NCI-H187 (cell line): Measurements from ENCODE around the gene AGER.
"Not testable (repeated sequence)": the region's sequence is repeated elsewhere in the genome, so short reads cannot be mapped to it uniquely, and the experiment has no call there.

ENCODE experiments used
- DNase-seq, 2 experiments: peaks; one replicate each; lab custom pipeline; 2025; lab: John Stamatoyannopoulos, UW

The AGER gene

DNA sequence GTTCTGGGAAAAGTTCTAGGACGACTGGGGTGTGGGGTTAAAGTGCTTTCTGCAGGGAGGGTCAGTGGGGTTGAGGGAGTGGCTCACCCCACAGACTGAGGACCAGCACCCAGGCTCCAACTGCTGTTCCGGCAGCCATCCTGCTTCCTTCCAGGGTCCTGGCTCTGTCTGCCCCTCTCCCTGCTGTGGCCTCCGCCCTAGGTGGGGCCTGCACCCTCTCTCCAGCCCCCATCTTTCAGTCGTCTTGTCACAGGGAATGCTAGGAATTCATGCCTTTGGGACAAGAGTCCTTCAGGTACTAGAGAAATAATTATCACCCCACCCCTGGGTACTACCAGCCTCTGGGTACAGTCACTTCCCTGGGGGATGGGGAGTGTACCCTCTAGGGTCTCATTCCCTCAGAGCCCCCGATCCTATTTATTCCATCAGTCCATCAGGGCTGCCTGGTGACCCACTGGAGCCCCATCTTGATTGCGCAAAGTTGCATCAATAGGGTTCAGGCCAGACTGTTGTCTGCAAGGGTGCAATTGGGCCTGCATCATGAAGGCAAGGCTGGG, at the start of gene AGER:
AGER (minus strand) TSS at position 170 of the 557 bp plus-strand sequence; CDS start at position 139, 31 bp downstream.
- DNase-seq, result no peak

DNA sequence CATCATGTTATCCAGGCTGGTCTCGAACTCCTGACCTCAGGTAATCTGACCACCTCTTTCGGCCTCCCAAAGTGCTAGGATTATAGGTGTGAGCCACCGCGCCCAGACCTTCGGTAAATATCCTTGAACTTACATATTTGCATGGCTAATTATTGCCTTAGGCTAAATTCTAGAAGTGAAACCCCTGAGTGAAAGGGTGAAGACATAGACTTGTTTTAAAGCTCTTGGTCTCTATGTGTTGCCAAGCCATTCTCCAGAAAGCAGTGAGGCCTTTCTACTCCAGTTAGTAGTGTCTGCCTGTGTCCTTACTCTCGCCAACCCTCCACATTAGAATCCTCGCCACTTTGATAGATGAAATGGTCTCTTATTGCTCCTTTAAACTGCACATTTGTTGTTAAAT, 42.4 kb upstream of the AGER start:
- no peak for DNase-seq

DNA sequence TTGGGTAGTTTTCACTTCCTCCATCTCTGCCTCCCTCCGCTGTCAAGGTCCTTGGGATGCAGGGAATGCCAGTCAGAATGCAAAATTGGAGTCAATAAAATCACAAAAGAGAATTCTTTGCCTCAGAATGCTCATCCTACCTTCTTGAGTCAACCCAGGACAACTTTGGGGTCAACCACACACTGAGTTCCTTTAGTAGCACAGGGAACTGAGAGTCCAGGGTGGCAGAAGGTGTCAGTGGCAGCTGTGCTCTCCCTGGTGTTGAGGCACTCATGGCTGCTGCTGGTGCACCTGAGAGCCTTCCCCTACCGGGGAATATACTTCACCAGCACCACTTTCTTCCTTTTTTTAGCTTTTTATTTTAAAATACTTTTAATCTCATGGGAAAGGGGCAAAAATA, 40.6 kb upstream of the AGER start:
- no peak for DNase-seq

DNA sequence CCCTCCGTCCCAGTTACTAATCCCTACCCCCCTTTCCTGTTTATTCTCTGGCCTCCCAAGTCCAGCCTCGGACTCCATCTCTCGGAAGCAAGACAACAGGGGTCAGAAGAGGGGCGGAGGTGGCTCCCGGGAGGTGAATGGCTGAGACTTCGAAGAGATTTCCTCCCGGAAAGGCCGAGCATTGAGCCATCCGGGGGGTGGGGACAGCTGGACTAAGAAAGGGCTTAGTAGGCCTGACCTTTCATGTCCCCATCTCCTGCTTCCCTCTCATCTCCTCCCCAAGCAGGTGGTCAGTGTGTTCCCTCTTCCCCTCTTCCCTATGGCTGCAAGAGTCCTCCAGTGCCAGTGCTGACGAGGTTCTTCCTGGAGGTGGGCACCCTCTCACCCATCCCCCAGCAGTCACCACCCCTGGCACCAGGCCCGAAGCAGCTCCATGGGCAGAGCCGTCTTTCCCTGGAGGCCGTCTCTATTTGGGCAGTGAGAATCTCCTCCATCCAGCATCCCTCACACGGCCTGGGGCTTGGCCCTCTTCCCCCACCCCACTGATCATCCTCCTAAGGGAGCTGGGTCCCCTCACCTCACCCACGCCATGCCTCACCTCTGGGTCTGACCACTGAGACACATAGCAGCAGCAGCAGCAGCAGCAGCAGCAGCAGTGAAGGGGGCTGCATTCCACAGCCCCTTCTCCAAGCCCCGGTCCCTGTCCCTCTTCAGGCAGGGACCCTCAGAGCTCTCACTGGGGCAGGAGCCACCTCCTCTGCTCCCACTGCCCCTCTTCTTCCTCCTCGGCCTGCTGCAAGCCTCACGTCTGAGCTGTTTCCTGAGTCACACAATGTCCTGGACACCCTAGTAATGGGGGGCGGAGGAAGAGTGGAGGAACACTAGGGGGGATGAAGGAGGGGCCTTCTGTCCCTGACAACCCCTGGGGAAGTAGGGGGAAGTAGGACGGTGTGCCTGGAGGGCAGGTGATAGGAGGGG, 39.5 kb upstream of the AGER start, which contains the start of gene NOTCH4:
NOTCH4 (minus strand) TSS at position 810 of the 978 bp plus-strand sequence; CDS start at position 671, 139 bp downstream.
- DNase-seq, result no peak

DNA sequence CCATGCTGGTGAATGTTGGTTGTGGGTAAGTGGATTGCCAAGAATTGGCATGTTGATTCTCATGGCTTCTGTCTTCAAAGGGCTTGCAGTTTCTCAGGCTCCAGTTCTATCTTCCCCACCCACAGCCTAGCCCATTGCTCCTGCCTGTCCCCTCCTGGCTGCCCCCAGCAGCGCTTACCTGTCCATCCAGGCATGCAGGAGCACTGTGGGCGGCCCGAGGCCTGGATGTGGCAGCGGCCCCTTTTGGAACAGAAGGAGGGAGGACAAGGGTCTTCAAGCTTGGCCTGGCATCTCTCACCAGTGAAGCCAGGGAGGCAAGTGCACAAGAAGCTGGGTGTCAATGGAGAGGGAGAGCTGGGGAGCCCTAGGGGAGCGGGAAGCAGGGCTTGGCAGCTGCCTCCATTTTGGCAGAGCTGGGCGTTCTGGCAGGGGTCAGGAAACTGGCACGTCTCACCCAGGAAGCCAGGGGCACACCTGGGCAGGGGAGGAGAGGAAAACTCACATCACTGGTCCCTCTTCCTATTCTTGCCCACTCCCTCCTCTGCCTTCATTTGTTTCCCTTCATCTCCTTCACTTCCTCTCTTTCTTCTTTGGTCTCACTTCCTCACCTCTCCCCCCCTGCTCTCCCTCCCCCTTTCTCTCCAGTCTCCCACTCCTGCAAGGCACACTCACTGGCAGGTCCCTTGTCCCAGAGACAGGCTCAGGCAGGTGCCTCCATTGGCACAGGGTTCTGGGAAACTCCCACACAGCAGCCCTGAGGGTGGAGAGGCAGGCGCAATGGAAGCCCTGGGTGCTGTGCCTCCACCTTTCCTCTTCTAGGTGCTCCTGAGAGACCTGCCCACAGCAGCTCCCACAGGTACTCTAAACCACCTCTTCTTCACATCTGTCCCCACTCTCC, 38.5 kb upstream of the AGER start:
- DNase-seq, result no peak

DNA sequence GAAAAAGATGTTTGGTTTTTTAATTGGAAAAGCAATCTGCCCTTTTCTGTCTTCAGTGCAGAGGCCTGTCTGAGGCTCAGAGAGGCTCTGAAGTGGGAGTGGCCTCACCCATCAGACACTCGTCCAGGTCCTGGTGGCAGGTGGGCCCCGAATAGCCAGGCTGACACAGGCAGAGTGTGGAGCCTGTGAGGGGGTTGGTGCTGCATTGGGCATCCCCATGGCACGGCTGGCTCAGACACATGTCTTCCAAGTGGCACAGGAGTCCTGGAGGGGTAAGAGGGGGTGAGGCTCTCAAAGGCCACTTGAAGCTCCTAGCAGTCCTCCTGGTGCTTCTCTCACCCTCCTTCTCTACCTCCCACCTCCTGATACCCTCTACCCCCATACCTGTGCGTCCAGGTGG, 36.0 kb upstream of the AGER start:
- no peak for DNase-seq

DNA sequence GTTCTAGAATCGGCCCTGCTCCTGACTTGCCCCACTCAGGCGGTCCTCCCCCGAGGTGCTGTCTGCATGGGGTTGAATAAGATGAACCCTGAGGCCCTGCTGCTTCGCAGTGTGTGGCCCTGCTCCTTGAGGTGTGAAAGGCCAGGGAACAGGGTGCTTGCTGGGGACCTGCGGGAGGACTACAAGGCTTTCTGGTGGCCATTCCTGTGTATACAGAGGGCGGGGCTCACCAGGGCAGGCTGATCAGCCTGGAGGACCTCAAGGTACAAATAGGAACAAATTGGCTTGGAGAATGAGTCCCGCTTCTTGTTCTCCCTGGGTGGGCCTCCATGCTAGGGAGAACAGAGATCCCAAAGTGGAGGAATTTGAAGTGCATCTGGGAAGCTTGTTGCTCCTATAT, 34.1 kb upstream of the AGER start:
- DNase-seq, result no peak

DNA sequence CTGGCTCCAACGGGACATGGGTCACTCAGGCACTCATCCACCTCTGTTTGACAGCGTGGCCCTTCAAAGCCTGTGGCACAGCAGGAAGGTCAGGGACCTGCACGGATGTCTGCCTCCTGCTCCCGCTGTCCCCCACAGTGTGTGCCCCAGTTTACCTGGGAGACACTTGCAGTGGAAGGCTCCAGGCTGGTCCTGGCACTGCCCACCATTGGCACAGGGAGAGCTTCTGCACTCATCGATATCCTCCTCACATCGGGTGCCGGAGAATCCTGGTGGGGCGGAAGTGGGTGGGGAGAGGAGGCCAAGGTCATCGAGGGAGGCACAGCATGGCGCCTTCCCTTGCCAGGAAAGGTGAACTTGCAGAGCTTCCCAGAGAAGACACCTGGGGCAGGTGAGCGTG, 32.9 kb upstream of the AGER start:
- no peak for DNase-seq

DNA sequence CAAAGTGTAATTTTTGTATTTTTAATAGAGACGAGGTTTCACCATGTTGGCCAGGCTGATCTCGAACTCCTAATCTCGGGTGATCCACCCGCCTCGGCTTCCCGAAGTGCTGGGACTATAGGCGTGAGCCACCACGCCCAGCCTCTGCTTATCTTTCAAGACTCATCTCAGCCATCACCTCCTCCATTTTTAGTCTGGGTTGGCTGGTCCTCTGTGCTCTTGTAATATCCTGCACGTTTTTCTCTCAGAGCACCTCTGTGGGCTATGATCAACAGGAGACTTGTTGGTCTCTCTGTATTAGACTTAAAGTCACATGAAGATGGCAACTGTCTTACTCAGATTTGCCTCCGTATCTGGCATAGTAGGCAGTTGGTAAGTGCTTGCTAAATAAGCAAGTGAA, 32.2 kb upstream of the AGER start:
- DNase-seq, result no peak

DNA sequence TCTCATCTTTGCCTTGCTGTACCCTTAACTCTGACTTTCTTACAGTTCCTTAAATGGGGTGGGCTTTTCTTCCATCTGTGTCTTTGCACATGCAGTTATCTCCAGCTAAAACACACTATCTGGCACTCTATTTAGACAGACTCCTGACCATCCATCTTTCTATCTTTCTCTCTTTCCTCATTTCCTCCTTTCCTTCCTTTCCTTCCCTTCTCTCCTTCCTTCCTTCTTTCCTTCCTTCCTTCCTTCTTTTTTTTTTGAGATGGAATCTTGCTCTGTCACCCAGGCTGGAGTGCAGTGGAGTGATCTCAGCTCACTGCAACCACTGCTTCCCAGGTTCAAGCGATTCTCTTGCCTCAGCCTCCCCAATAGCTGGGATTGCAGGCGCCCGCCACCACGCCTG, 31.6 kb upstream of the AGER start:
- DNase-seq, result no peak

DNA sequence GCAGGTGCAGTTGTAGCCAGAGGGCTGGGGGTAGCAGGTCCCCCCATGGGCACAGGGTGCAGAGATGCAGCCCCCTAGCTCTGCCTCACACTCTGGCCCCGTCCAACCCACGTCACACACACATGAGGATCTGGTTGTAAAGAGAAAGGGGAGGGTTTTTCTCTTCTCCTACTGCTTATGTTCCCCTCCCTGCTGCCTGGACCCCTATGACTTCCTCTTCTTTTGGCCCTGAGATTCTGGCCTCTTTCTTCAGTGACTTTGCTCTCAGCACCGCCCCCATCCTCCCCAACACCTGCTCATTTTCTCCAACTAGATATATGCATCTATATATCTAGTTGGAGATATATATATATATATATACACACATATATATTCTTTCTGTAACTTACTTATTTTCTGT, 30.1 kb upstream of the AGER start:
- no peak for DNase-seq

DNA sequence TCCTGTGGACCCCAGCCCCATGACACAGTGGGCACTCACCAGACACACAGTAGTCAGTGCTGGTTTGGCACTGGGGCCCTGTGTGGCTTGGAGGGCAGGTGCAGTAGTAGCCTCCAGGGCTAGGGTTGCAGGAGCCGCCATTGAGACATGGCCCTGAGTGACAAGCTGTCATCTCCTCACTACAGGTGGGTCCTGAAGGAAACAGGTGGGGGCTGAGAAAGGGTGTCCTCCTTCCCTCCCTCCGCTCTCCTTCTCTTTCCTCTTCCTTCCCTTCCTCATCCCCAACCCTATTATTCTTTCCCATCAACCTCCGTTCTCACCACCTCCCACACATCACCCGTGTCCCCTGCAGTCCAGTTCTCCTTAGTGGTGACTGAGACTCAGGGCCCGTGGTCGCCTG, 29.6 kb upstream of the AGER start:
- DNase-seq, result no peak

DNA sequence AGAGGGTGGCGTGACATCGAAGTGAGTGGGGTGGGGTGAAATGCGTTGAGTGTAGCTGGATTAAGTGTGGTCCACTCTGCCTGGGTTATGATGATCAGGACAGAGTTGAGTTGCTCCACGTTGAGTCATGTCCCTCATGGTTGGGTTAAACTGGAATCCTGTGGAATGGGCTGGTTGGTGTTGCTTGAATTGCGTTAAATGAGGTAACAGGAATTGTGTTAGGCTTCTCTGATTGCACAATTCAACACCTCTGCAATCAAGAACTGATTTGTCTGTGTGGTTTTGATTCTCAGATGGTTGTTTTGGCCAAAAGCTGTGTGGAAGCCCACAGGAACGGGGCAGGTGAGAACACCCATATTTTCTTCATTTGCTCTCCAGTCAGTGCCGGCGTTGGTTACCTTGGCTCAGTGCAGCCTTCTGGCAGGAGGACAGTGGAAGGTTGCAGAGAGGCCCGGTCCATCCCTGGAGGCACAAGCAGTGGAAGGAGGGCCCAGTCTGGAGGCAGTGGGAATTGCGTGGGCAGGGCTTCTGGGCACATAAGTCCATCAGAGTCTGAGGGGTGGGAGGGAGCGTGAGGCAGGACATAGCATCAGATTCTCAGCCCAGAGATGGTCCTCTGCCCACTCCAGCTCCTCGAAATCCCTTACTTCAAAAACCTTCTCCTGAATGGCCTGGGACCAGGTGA, 28.2 kb upstream of the AGER start:
- no peak for DNase-seq

DNA sequence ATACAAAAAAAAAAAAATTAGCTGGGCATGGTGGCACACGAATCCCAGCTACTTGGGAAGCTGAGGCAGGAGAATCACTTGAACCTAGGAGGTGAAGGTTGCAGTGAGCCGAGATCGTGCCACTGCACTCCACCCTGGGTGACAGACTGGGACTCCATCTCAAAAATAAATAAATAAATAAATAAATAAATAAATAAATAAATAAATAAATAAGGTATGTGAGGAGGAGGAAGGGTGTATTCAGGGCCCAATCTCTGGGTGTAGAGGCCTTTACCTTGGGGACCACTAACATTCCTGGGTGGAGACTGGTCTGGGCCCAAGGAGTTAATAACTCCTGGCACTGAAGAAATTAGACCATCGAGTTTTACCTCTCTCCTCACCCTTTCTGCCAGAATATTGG, 27.4 kb upstream of the AGER start:
- DNase-seq, result not testable (repeated sequence)

DNA sequence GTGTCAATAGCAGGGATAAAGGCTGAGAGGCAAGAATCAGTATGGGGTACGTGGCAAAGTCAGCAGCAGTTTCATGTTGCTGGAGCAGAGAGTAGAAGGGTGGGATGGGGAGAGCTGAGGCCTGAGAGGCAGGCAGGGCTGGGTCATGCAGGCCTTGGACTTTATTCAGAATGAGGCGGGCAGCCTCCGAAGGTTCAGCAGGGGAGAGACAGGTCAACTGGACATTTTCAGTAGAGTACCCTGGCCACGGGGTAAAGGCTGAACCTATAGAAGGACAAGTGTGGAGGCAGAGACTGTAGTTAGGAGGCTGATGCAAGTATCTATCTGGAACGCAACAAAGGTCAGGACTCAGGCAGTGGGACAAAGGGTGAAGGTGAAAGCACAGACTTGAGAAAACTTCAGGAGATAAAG, 26.1 kb upstream of the AGER start:
- DNase-seq, result no peak

DNA sequence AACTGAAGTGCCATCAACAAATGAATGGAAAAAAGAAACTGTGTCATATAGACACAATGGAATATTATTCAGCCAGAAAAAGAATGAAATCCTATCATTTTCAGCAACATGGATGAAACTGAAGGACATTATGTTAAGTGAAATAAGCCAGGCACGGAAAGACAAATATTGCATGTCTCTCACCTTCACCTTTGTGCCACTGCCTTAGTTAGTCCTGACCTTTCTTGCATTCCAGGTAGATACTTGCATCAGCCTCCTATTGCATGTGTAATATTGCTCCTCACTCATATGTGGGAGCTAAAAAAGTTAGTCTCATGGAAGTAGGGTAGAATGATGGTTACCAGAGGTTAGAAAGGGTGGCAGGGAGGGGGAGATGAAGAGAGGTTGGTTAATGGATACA, 24.9 kb upstream of the AGER start:
- no peak for DNase-seq

DNA sequence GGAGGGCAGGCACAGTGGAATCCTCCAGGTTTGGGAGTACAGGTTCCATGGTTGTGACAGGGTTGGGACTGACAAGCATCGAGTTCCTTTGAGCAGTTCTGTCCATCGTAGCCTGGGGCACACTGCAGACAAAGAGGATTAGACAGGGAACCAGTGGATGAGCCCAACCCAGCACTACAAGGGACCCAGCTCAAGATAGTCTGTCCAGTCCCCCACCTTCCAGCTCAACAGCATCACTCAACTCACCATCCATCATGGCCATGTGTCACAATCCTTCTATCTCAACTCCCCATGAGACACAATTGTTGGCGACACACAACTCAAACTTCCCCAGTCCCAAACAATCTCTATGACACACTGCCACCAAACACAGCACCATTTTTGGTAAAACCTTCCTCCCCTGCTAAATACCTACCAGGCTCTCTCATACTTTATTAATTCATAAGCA, 20.2 kb upstream of the AGER start:
- DNase-seq, result no peak

DNA sequence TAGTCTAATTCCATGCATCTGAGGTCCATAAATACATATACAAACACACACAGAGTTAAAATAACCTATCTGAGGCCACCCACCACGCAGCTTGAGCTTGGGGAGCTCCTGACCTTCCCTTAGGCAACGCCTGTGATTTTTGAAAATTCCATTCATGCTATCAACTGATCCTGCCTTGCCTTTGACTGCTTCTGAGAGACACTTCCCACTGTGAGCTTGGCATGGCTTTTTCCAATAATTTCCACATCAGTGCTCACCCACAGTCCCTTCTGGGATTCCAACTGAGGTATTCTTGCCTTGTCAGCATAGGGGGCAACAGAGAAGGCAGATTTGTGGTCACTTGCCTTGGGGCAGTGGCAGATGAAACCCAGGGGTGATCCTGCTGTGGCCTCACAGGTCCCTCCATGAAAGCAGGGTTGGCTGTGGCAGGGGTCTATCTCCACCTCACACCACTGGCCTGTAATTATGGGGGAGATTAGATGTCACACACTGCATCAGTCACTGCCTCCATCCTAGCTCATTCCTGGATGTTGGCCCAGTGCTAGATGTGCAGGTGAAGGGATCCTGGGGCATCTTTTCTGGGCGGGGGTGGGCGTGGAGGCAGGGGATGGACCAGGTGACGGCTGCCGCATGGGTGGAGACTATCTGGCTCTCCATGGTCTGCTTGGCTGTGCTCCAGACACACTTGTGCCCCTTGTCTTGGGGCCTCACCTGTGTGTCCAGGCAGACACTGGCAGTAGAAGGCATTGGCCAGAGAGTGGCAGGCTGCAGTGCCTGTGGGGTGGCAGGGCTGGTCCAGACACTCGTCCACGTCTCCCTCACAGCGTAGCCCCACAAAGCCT, 19.6 kb upstream of the AGER start:
- no peak for DNase-seq

DNA sequence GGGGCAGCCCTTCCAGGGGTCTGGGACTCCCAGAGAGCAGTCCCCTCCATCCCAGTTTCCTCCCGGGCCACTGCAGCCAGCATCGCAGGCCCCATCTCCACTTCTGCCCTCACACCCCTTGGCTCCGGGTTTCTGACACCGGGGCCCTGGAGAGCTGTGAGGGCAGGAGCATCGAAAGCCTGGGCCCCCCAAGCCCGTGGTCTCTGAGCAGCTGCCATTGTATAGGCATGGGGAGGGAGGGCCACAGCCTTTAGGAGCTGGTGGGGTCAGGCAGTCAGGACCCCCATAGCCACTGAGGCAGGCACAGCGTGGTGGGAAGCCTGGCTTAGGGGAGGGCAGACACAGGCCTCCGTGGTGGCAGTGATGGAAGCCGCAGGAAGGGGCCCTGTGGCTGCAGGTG, 18.1 kb upstream of the AGER start:
- DNase-seq, result no peak

DNA sequence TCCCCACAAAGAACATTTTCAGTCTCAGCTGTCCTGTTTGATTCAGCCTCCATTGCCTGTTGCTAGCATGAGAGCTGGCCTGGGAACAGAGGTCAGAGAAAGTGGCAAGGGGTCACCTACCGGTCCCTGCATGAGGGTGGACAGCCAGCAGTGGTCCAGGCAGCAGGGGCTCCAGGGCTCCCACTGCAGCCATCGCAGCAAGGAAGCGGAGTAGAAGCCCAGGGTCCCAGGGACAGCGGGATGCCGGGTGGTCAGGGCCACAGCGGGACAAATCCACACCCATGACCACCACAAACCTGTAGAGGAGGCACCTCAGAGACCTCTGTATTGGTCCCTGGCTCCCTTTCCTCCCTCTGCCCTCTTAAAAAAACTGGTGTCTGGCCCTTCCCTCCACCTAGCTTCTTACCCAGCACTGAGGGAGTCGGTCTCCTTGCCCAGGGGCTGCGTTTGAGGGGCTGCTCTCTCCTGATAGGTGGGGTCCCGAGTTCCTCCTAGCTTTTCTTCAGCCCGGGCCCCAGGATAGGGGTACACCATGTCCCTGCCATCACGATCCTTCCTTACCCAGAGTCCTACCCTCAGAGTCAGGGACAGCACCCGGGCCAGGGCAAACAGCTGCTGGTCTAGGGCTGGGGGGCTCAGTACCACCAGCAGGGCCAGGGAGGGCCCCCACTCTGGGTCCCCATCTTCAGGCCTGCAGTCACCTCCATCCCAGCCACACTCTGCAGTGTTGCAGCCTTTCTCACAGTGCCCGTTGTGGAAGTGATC, 16.8 kb upstream of the AGER start:
- no peak for DNase-seq
